SK-N-SH (cell line): ENCODE results near the gene MLLT3. TPM values are rescaled to one million over a fixed set of nuclear protein-coding genes. Genes with fewer than 3 reads are reported as not detected.

Experiments
- EZH2phosphoT487 ChIP-seq: fragments of 200-600 bp; sonication (generic); IDR thresholded peaks from 2 replicates; pipeline ENCODE4 v1.6.1; 2017; ENCODE audit warnings: low read depth, mixed run types, mild to moderate bottlenecking, antibody characterized with exemption, moderate library complexity, borderline replicate concordance
- FOSL2 ChIP-seq: IDR thresholded peaks from 2 replicates; pipeline ENCODE4 v1.4.0; 2012; ENCODE audit warnings: low read depth, mild to moderate bottlenecking, moderate library complexity, borderline replicate concordance
- FOXJ3 ChIP-seq: sonication (generic); formaldehyde crosslinking; IDR thresholded peaks from 2 replicates; pipeline ENCODE4 v1.5.1; 2020; ENCODE audit warnings: mild to moderate bottlenecking, missing genetic modification reagents
- GABPA ChIP-seq: IDR thresholded peaks from 2 replicates; pipeline ENCODE4 v1.4.0; 2012; ENCODE audit warnings: low read depth, mild to moderate bottlenecking
- MAX ChIP-seq: IDR thresholded peaks from 2 replicates; pipeline ENCODE4 v1.4.0; 2012; ENCODE audit warnings: low read depth
- MEF2A ChIP-seq: IDR thresholded peaks from 2 replicates; pipeline ENCODE4 v1.4.0; 2012; ENCODE audit warnings: low read depth, borderline replicate concordance
- NFIC ChIP-seq: IDR thresholded peaks from 2 replicates; pipeline ENCODE4 v1.4.0; 2012; ENCODE audit warnings: borderline replicate concordance
- POLR2AphosphoS5 ChIP-seq: IDR thresholded peaks from 2 replicates; pipeline ENCODE4 v1.6.1; 2012; ENCODE audit warnings: low read depth, low read length
- RAD21 ChIP-seq: IDR thresholded peaks from 2 replicates; pipeline ENCODE4 v1.6.1; 2012; ENCODE audit warnings: mild to moderate bottlenecking, low read length
- RCOR1 ChIP-seq: fragments of 150-350 bp; IDR thresholded peaks from 2 replicates; pipeline ENCODE4 v1.6.1; 2017; ENCODE audit warnings: antibody characterized with exemption, low read length
- RXRA ChIP-seq: IDR thresholded peaks from 2 replicates; pipeline ENCODE4 v1.4.0; 2012; ENCODE audit warnings: low read depth, mild to moderate bottlenecking, borderline replicate concordance
- SIN3A ChIP-seq: IDR thresholded peaks from 2 replicates; pipeline ENCODE4 v1.6.1; 2012; ENCODE audit warnings: low read depth, mild to moderate bottlenecking, low read length, moderate library complexity, borderline replicate concordance
- TAF1 ChIP-seq: IDR thresholded peaks from 2 replicates; pipeline ENCODE4 v1.6.1; 2012; ENCODE audit warnings: low read depth, mild to moderate bottlenecking, low read length, moderate library complexity, borderline replicate concordance
- TCF12 ChIP-seq: IDR thresholded peaks from 2 replicates; pipeline ENCODE4 v1.4.0; 2012
- USF2 ChIP-seq: fragments of 150-350 bp; IDR thresholded peaks from 2 replicates; pipeline ENCODE4 v1.6.1; 2017; ENCODE audit warnings: antibody characterized with exemption, low read length, low read depth, borderline replicate concordance
- polyA plus RNA-seq, 3 experiments: library from polyadenylated mRNA; depleted of rRNA; stranded (reverse); fragments of >200 nt; gene quantifications; 2 replicates each; pipeline ENCODE4 v1.2.3, GENCODE V29; 2012
- TF ChIP-seq, protein P1 (sequence below): IDR thresholded peaks from 2 replicates; pipeline ENCODE4 v1.4.0; 2012; ENCODE audit warnings: low read depth, borderline replicate concordance
- TF ChIP-seq, protein P2 (sequence below): IDR thresholded peaks from 2 replicates; pipeline ENCODE4 v1.6.1; 2012; ENCODE audit warnings: mild to moderate bottlenecking, low read depth, low read length, moderate library complexity

Gene MLLT3
- polyA plus RNA-seq, 1 of the 3 experiments (the other 2 are of a cell fraction), result 3.9 TPM

DNA sequence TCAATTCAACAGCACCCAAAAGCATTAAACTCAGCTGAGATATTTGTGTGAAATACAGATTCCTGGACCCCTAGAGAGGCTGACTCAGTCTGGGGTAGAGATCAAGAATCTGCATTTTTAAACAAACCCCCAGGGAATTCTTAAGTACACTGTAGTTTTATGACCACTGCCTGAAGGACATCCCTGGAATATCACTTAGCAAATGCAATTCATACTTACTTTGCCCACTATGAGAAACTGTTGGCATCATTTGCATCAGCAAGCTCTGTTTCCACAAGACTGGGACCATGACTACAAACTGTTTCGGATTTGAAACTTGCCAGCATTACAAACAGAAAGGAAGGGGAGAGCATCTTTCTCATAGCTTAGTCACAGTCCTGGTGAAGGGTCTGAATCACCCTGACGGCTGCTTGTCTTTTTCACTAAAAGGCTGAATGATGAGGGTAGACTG lies 63.7 kb downstream of the MLLT3 start (continued):
- TF ChIP-seq, protein P1, sequence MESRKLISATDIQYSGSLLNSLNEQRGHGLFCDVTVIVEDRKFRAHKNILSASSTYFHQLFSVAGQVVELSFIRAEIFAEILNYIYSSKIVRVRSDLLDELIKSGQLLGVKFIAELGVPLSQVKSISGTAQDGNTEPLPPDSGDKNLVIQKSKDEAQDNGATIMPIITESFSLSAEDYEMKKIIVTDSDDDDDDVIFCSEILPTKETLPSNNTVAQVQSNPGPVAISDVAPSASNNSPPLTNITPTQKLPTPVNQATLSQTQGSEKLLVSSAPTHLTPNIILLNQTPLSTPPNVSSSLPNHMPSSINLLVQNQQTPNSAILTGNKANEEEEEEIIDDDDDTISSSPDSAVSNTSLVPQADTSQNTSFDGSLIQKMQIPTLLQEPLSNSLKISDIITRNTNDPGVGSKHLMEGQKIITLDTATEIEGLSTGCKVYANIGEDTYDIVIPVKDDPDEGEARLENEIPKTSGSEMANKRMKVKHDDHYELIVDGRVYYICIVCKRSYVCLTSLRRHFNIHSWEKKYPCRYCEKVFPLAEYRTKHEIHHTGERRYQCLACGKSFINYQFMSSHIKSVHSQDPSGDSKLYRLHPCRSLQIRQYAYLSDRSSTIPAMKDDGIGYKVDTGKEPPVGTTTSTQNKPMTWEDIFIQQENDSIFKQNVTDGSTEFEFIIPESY, result no peak
- TF ChIP-seq MAX (no peak), SIN3A (no peak), EZH2phosphoT487 (no peak), TAF1 (no peak), RCOR1 (no peak), NFIC (peak; percentile 41; the same call in 1 of the 2 replicates), RXRA (no peak), FOSL2 (peak; percentile 78), FOXJ3 (no peak), USF2 (no peak), TCF12 (peak; percentile 78), GABPA (no peak), RAD21 (no peak), POLR2AphosphoS5 (peak; percentile 21; the same call in 1 of the 2 replicates), MEF2A (no peak)
- TF ChIP-seq, protein P2, sequence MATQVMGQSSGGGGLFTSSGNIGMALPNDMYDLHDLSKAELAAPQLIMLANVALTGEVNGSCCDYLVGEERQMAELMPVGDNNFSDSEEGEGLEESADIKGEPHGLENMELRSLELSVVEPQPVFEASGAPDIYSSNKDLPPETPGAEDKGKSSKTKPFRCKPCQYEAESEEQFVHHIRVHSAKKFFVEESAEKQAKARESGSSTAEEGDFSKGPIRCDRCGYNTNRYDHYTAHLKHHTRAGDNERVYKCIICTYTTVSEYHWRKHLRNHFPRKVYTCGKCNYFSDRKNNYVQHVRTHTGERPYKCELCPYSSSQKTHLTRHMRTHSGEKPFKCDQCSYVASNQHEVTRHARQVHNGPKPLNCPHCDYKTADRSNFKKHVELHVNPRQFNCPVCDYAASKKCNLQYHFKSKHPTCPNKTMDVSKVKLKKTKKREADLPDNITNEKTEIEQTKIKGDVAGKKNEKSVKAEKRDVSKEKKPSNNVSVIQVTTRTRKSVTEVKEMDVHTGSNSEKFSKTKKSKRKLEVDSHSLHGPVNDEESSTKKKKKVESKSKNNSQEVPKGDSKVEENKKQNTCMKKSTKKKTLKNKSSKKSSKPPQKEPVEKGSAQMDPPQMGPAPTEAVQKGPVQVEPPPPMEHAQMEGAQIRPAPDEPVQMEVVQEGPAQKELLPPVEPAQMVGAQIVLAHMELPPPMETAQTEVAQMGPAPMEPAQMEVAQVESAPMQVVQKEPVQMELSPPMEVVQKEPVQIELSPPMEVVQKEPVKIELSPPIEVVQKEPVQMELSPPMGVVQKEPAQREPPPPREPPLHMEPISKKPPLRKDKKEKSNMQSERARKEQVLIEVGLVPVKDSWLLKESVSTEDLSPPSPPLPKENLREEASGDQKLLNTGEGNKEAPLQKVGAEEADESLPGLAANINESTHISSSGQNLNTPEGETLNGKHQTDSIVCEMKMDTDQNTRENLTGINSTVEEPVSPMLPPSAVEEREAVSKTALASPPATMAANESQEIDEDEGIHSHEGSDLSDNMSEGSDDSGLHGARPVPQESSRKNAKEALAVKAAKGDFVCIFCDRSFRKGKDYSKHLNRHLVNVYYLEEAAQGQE, result 0 out of 2 replicates have a peak, but pooled peaks have one; percentile 2
